MM.1S (cell line): Measurements from ENCODE around the gene SAXO2.
"Not testable (repeated sequence)": the region's sequence is repeated elsewhere in the genome, so short reads cannot be mapped to it uniquely, and the experiment has no call there.

Source experiments
- CTCF ChIP-seq: fragments of 300-600 bp; sonication (generic); IDR thresholded peaks from 2 replicates; pipeline ENCODE4 v1.5.1; 2016; ENCODE audit warnings: antibody characterized with exemption, low read length, mixed read lengths
- EZH2 ChIP-seq: fragments of 300-600 bp; sonication (generic); optimal IDR thresholded peaks from 2 replicates; pipeline ENCODE3; 2017; ENCODE audit warnings: low read depth, mild to moderate bottlenecking, antibody characterized with exemption, low read length, mixed read lengths

GRCh38 chr15:82316247-82317090 lies 53.9 kb downstream of the SAXO2 start:
- TF ChIP-seq EZH2, CTCF: not testable (repeated sequence)
